ENCODE data around the gene RPL15.
"Not testable (repeated sequence)": the region's sequence is repeated elsewhere in the genome, so short reads cannot be mapped to it uniquely, and the experiment has no call there.

RPL15 gene

DNA sequence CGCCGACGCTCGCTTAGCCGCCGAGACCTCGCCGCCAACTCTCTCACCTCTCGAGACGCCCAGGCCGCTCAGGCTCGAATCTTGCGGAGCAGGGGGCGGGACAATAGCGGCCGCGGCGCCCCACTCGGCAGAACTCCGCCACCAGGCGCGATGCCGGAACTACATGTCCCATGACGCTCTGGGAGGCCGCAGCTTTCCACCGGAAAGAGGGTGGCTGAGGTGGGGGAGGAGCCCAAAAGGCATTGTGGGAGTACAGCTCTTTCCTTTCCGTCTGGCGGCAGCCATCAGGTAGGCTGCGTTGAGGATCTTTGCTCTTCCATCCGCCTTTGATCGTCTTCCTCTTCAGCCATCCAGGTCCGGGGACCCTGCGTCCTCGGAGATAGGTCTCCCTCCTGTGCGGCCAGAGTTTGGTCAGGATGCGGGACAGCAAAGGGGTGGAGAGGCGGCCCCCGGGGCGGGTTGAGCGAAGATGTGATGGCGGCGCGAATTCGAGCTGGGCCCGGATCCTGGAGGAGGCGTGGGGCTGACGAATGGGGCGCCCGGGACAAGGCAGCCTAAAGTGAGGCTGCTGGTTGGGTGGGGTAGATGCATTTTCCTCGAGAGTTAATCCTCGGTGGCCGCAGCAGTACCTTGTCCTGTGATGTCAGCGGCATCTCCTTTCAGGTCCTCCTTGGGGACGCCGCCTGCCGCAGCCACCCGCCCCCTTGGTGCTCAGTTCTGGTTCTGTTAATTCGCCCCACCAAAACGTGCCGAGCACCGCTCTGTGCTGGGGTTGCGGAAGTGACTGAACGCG lies at the start of gene RPL15, which contains the start of gene NKIRAS1:
Gene RPL15, plus strand, starts transcription at position 247 of the 793 bp plus-strand sequence. CDS start 728 bp downstream, outside the sequence.
Gene NKIRAS1, minus strand, starts transcription at position 105 of the 793 bp plus-strand sequence. CDS start 6,086 bp downstream, outside the sequence.
- peak; percentile 97 for DNase-seq (ENCODE audit: low spot score)

DNA sequence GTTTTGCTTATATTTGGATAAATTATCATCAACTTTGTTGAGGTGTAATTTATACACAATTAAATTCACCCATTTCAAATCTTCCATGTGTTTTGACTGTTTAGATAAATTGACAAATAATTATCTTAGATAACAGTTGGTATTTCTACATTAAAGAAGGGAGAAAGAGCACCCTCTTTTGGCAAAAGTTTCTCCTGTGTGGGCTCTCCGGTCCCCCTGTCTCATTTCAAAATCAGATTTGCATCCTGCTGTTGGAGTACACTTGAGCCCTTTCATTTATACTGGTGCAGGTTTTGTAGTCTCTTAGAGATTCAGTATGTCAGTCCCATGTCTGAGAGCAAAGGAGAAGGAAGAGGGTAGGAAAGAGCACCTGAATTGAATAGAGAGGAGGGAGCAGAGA lies 49.5 kb upstream of the RPL15 start:
- no peak for DNase-seq (ENCODE audit: low spot score)

DNA sequence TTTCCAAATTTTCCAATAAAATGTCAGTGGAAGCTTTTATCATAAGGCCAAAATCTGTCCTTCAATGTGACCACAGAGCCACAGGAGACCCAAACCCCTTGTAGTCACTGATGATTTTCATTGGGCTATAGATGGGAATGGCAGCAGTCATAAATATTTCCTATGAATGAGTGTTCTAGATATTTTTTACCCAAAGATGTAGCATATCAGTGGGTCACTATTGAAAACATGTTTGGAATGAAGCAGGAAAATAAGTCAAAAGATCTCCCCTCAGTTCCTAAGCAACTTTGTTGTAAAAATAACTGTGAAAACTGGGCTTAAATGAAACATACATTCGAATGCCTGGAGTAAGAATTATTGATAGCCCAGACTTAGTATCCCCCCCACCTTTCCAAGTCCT lies 49.1 kb upstream of the RPL15 start:
- no peak for DNase-seq (ENCODE audit: low spot score)

DNA sequence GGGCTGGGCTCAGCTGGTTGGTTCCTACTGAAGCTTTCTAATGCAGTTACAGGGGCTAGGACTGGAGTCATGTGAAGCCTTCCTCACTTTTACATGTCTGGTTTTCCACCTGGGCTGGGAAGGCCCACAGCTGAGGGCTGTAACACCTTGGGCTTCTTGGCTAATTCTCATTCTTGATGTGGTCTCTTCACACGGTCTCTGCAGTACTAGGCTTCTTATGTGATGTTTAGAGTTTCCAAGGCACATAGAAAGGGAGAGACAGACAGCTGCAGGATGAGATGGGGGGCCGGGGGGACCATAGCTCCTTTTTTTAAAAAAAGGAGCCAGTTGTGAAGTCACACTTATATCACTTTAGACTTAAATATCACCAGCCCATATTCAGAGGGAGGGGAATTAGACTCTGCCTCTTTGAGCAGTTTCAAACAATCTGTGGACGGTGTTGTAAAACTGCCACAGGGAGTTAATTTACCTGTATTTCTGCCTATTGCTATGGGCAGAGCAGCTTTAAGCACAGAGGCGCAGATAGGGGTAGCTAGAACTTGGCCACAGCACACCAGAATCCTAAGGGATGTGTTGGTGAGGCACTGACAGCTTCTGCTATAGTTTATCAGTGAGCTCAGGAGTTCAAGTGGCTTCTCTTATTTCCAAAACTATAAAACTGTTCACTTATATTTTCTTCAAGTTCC lies 46.8 kb upstream of the RPL15 start:
- no peak for DNase-seq (ENCODE audit: low spot score)

DNA sequence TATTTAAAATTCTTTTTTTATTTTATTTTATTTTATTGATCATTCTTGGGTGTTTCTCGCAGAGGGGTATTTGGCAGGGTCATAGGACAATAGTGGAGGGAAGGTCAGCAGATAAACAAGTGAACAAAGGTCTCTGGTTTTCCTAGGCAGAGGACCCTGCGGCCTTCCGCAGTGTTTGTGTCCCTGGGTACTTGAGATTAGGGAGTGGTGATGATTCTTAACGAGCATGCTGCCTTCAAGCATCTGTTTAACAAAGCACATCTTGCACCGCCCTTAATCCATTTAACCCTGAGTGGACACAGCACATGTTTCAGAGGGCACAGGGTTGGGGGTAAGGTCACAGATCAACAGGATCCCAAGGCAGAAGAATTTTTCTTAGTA lies 46.3 kb upstream of the RPL15 start:
- DNase-seq (ENCODE audit: low spot score): not testable (repeated sequence)

DNA sequence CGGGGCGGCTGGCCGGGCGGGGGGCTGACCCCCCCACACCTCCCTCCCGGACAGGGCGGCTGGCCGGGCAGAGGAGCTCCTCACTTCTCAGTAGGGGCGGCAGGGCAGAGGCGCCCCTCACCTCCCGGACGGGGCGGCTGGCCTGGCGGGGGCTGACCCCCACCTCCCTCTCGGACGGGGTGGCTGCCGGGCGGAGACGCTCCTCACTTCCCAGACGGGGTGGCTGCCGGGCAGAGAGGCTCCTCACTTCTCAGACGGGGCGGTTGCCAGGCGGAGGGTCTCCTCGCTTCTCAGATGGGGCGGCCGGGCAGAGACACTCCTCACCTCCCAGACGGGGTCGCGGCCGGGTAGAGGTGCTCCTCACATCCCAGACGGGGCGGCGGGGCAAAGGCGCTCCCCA lies 45.6 kb upstream of the RPL15 start:
- DNase-seq (ENCODE audit: low spot score): not testable (repeated sequence)

DNA sequence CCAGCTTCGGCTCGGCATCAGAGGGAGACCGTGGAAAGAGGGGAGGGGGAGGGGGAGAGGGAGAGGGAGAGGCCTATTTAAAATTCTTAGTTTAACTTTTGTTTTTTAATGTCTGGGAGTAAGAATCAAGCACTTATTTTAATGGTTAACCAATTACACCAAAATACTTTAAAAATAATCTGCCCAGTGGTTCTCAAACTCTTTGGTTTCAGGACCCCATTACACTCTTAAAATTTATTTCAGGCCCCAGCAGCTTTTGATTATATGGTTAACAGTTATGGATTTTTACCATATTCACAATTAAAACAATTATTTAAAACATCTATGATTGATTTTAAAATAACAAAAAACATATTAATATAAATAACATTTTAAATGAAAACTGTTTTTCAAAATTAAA lies 44.6 kb upstream of the RPL15 start:
- no peak for DNase-seq (ENCODE audit: low spot score)

DNA sequence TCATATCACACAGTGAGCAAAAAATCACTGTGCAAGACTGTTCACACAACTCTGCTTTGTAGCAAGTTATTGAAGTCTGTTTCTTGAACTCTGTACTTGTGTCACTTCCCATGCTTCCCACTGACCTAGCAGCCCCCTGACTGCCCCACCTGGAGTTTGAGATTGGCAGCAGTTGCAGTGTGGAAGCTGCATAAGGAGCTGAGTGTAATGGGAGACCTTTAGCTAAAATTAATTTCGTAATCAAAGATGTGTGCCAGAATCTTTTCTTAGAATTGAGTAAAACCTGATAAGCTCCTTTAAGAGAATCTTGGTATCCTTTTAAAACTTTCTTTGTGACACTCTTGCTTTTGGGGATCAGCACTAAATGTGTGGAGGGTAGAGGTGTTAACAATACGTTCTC lies 43.0 kb upstream of the RPL15 start:
- no peak for DNase-seq (ENCODE audit: low spot score)

DNA sequence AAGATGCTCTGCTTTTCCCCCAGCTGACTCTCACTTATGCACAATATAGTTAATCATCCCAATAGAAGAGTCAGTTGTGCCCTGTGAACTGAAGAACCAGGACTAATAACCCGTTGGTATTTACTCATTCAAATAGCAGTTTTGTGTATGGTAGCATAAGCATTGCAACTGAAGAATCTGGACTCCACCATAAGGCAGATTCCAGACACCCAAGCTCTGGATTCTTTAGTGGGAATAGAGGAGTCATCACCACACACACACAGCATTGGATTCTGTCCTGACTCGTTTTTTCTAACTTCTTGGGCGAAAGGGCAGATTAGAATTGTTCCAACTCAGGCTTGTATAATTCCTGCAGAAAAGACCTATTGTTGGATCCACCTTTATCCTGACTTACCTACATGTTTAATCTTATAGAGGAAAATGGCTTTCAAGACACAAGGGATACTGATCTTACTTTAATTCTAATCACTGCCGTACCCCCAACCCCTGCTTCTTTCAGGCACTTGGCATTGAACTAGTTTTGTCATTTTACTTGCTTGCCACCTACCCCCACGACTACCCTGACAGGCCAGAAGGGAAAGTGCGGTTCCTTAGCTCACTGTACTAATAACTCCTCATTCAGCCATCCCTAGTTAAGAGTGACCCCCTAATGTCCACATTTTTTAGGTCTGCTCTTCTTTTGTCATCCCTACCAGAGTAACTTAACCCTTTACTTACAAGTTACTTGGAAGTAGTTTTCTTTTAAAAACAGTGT lies 42.4 kb upstream of the RPL15 start:
- no peak for DNase-seq (ENCODE audit: low spot score)

DNA sequence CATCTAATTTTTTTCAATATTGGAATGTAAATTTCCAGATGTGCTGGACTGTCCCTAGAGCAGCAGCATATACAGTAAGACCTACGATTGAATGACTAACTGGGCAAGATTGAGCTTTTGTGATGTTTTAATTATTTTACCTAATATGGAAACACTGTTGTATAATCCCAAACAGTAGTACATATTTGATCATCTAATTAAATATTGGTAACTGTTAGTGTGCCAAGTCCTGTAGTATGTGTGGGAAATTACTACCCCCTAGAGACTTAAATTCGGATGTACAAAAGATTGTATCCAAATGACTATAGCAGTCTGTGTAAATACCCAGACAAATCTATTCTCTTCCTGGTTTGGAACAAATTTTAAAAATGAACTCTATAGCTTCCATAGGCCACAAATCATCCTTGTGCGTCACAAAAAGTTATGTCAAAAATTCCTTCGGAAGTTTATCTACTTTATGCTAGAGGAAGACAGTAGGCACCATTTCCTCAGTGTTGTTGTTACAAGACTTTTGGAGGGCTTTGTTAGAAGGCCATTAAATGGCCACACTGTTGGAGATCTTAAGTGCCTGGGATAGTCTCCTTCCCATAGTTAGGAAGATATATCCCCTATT lies 41.7 kb upstream of the RPL15 start:
- DNase-seq (ENCODE audit: low spot score): no peak

DNA sequence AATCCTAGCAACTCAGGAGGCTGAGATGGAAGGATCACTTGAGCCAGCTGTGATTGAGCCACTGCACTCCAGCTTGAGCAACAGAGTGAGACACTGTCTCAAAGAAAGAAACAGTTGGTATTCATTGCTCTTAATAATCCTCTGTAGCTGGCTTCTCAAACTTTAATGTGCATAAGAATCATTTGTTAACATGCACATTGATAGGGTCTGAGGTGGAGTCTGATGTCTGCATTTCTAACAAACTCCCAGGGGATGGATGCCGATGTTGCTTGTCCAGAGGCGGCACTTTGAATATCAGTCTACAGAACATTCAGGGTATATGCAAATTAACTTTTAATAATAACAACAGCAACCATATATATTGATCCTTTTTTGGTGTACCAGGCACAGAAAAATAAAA lies 40.0 kb upstream of the RPL15 start:
- no peak for DNase-seq (ENCODE audit: low spot score)

DNA sequence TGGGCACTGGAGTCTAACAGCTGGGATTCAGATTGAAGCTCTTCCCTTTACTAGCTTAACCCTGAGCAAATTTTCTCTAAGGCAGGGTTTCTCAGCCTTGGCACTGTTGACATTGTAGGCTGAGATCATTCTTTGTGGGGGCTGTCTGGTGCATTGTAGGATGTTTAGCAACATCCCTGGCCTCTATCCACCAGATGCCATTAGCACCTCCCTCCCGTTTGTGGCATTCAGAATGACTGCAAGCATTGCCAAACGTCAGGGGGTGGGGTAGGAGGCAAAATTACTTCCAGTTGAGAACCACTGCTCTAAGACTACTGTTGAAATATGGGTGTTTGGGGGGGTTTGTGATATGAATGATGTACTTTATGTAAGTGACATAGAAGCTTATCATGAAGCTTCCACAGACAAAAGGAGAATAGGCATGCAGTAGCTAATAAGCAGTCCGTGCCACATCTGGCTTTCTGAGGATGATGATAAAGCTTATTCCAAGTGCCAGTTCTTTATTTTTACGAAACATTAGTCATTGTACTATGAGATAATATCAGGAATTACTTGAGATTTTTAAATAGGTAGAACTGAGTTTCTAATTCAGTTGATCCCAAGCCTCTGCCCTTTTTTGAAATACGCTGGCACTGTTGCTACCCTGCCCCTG lies 39.5 kb upstream of the RPL15 start:
- DNase-seq (ENCODE audit: low spot score): no peak

DNA sequence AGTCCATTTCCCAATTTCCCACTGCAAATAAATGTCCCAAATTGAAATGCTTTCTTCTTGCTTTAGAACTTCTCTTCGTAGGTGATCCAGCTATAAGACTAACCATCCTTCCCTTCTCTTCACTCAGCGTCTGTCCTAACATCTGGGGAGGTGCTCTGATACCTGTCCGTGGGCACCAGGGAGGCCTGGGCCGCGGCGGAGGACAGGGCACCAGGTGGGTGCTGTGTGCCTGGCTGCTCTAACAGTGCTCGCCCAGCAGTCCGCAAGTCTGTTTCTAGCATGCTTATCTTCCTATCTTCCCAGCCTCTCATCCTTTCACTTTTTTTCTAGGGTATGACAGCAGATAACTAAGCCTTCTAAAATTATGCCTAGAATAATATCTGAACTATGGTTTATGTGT lies 37.4 kb upstream of the RPL15 start:
- no peak for DNase-seq (ENCODE audit: low spot score)

DNA sequence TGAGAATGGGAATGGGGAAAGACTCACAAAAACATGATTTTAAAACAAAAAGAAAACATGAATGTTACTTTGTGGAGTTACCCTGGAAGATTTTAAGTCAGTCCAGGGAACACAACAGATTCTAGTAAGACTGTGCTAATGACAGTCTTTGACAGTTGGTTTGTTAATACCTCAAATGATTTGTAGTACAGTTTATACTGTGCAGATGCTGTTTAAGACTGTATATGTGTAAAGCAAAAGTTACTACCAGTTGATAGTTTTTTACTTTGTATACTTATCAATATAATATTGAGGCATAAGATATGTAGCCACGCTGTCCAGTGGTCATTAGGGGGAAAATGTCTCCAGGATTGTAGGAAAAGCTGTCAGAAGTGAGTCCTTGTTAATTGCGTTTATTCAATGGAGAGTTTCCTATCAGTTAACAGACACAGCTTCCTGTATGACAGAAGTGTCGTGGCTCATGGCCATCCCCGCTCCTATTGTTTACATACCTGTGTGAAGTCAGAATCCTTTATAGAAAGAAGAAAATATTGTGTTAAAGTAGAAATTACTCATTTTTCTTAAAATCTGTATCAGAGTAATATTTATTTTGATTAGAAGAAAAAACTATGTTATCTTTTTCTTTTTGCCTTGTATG lies 36.1 kb upstream of the RPL15 start:
- no peak for DNase-seq (ENCODE audit: low spot score)

DNA sequence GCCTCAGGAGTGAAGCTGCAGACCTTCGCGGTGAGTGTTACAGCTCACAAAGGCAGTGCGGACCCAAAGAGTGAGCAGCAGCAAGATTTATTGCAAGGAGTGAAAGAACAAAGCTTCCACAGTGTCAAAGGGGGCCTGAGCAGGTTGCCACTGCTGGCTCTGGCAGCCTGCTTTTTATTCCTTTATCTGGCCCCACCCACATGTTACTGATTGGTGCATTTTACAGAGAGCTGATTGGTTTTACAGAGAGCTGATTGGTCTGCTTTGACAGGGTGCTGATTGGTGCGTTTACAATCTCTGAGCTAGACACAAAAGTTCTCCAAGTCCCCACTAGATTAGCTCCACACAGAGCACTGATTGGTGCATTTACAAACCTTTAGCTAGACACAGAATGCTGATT lies 34.9 kb upstream of the RPL15 start:
- DNase-seq (ENCODE audit: low spot score): not testable (repeated sequence)

DNA sequence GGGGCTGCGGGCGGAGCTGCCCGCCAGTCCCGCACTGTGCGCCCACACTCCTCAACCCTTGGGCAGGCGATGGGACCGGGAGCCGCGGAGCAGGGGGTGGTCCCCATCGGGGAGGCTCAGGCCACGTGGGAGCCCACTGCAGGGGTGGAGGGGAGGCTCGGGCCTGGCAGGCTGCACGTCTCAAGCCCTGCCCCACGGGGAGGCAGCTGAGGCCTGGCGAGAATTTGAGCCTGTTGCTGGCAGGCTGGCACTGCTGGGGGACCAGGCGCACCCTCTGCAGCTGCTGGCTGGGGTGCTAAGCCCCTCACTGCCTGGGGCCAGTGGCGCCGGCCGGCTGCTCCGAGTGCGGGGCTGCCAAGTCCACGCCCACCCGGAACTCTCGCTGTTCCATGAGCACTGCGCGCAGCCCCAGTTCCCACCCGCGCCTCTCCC lies 34.4 kb upstream of the RPL15 start:
- DNase-seq (ENCODE audit: low spot score): no peak

DNA sequence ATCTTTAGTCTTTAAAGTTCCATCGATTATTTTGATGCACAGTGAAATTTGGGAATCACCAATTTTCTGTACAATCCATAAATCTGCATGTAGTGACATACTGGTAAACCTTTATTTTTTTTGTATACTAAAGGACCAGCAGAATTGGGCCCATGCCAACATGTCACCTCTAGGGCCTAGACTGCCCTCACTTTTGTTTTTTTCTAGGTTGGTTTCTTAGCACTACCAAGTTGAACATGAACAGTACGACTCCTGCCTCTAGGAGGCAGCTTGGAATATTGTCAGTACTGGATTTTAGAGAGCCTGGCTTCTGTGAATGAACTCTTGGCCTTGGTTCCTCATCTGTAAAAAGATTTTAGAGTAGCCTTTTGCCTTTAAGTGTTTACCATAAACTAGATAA lies 32.5 kb upstream of the RPL15 start:
- DNase-seq (ENCODE audit: low spot score): no peak

DNA sequence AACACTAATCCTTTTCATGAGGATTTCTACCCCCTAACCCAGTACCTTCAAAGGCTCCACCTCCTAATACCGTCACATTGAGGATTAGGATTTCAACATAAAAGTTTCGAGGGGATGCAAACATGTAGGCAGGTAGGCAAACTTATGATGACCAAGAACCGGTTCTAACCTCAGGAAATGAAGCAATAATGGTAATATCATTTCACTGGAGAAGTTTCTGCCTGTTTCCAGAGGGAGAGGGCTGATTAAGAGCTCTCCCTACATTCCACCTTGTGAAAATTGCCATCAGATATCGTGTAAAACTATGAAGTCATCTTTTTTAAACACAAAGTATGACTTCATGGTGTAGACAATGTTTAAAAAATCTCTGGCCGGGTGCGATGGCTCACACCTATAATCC lies 31.7 kb upstream of the RPL15 start:
- DNase-seq (ENCODE audit: low spot score): no peak

DNA sequence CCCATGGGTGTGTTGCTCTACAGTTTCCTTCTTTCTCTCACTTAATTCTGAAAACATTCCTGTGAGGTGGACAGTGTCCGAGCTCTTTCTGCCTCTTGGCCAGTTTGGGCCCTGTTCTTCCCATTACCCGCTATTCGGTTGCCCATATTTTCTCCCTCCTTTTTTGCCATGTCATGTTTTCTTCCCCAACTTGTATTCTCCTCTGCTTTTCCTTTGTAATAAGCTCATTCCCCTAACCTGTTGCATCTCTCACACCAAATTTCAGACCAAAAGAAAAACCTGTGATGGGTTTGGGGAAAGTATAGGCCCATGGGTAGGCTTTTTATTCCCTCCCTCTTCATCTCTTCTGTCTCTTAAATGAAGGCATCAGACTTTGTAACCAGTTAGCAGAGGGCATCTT lies 30.6 kb upstream of the RPL15 start:
- DNase-seq (ENCODE audit: low spot score): no peak

DNA sequence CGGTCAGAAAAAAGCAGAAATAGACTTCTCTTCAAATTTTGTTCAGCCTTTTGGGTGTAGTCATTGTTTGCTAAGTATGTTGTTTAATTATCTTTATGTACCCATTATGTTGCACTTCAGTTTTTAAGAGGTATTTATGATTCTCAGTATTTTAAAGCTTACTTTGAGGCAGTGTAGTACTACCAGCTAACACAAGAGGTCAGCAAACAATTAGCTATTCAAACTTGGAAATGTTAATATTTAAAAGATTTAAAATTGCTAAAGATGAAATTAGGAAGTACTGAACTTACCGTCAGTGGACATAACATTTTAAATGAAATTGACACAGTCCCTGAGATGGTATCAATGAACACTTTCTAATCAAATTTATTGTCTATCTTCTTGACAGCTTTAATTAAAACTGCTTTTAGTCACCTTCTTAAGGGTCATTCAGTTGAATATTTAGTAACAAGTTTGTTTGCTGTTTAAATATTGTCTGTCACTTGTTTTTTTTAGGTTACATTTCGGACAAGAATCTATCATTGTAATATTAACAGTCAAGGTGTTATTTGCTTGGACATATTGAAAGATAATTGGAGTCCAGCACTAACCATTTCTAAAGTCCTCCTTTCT lies 28.2 kb upstream of the RPL15 start:
- DNase-seq (ENCODE audit: low spot score): no peak

DNA sequence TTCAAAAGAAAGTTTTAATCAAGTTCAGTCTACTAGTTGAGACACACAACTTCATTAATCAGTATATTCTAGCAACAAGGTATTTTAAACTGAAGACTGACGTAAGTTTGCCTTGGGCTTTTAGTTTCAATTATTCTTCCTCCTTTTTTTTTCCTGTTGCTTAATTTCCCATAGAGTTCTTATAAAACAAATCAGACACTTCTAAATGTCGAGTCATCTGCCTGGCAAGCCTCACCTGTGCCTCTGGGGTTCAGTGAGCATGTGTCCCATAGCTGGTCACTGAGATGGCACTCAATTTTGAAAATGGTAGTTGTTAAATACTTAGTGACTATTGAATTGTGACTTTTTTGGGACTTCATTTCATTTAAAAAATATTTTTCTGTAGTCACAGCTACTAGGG lies 27.5 kb upstream of the RPL15 start:
- no peak for DNase-seq (ENCODE audit: low spot score)

Measured in left forelimb (tissue), 1 donor.